ENCODE data around the gene C14orf119. TPM values are rescaled to one million over a fixed set of nuclear protein-coding genes. Genes with fewer than 3 reads are reported as not detected.

Gene C14orf119
- total RNA-seq, 1 experiment from 2014 or later: 54.5 TPM

DNA sequence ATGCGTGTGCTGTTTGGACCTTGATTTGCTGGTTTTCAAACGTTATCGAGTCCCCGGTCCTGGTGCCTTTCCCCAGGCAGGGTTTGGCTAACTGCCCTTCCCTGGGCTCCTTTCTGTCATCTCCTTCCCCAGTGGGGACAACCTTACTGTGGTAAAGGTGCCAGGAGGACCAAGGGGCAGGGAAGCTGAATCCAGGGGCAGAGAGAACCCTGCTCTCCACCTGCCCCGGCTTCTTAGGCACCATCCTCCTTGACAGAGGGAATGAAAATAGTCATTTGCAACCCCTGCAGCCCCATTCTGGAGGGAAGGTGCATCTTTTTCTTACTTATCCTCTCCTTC is 18.8 kb downstream of the C14orf119 start:
- TF ChIP-seq, protein P1, sequence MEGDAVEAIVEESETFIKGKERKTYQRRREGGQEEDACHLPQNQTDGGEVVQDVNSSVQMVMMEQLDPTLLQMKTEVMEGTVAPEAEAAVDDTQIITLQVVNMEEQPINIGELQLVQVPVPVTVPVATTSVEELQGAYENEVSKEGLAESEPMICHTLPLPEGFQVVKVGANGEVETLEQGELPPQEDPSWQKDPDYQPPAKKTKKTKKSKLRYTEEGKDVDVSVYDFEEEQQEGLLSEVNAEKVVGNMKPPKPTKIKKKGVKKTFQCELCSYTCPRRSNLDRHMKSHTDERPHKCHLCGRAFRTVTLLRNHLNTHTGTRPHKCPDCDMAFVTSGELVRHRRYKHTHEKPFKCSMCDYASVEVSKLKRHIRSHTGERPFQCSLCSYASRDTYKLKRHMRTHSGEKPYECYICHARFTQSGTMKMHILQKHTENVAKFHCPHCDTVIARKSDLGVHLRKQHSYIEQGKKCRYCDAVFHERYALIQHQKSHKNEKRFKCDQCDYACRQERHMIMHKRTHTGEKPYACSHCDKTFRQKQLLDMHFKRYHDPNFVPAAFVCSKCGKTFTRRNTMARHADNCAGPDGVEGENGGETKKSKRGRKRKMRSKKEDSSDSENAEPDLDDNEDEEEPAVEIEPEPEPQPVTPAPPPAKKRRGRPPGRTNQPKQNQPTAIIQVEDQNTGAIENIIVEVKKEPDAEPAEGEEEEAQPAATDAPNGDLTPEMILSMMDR (conservative IDR thresholded peaks at IDR 0.05; ENCODE audit: low read depth, low read length): no peak
- no peak for TF ChIP-seq EZH2 (IDR thresholded peaks at IDR 0.05; ENCODE audit: borderline replicate concordance, low read depth, low read length, poor library complexity, severe bottlenecking)
- H3K9me3 ChIP-seq (ENCODE audit: low read depth, low read length, poor library complexity, severe bottlenecking): no peaks in the 10 kb centered on the region
- no peak for DNase-seq (ENCODE audit: low spot score)
- H3K27ac ChIP-seq (ENCODE audit: low read depth, low read length, poor library complexity, severe bottlenecking): no peak overlapping the region
- H3K4me1 ChIP-seq (ENCODE audit: insufficient read depth, low read length, poor library complexity, severe bottlenecking): no peaks in the 10 kb centered on the region
- H3K36me3 ChIP-seq (ENCODE audit: insufficient read depth, low read length, poor library complexity, severe bottlenecking): no peaks in the 10 kb centered on the region
- ChIA-PET CTCF (no interaction called here), POLR2A (ENCODE audit: low non-redundant PET) (no interaction called here)
- intact Hi-C loops (cut with micrococcal nuclease; ENCODE audit: unreplicated experiment): no loop called here
- BruUV-seq (replicated peaks): no TSS peak
- peaks cover 13% of the 10 kb centered on the region for H3K27me3 ChIP-seq (replicated peaks; ENCODE audit: insufficient read depth, low read depth, low read length, poor library complexity)
- no peak overlapping the region for H3K4me3 ChIP-seq (ENCODE audit: low read depth, low read length, poor library complexity, severe bottlenecking)

DNA sequence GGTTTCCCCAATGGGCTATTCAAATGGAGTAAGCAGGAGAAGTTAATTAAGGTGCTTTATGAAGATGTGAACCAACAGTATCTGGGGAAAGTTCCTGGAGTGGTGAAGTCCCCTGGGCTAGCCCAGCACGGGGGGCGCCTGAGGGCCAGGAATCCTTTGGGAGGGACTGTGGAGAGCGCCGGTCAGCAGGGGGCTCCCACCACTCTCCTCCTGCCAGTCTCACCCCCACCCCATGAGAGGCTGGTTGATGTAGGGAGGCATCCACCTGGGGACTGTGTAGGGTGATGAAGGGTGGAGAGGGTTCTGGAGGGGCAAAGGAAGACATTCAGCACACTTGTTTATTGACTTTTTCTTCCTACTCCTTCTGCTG is 19.3 kb downstream of the C14orf119 start:
- POLR2A ChIA-PET (ENCODE audit: low non-redundant PET): no interaction called here
- H3K9me3 ChIP-seq (ENCODE audit: low read depth, low read length, poor library complexity, severe bottlenecking): no peaks in the 10 kb centered on the region
- DNase-seq (ENCODE audit: low spot score): no peak
- no TSS peak for BruUV-seq (replicated peaks)
- TF ChIP-seq, protein P1 (conservative IDR thresholded peaks at IDR 0.05; ENCODE audit: low read depth, low read length): no peak
- no peak for TF ChIP-seq EZH2 (IDR thresholded peaks at IDR 0.05; ENCODE audit: borderline replicate concordance, low read depth, low read length, poor library complexity, severe bottlenecking)
- H3K4me1 ChIP-seq (ENCODE audit: insufficient read depth, low read length, poor library complexity, severe bottlenecking): no peaks in the 10 kb centered on the region
- CTCF ChIA-PET: no interaction called here
- H3K27ac ChIP-seq (ENCODE audit: low read depth, low read length, poor library complexity, severe bottlenecking): no peak overlapping the region
- no peak overlapping the region for H3K4me3 ChIP-seq (ENCODE audit: low read depth, low read length, poor library complexity, severe bottlenecking)
- intact Hi-C loops (cut with micrococcal nuclease; ENCODE audit: unreplicated experiment): no loop called here
- no peaks in the 10 kb centered on the region for H3K36me3 ChIP-seq (ENCODE audit: insufficient read depth, low read length, poor library complexity, severe bottlenecking)
- H3K27me3 ChIP-seq (replicated peaks; ENCODE audit: insufficient read depth, low read depth, low read length, poor library complexity): peaks cover 13% of the 10 kb centered on the region

DNA sequence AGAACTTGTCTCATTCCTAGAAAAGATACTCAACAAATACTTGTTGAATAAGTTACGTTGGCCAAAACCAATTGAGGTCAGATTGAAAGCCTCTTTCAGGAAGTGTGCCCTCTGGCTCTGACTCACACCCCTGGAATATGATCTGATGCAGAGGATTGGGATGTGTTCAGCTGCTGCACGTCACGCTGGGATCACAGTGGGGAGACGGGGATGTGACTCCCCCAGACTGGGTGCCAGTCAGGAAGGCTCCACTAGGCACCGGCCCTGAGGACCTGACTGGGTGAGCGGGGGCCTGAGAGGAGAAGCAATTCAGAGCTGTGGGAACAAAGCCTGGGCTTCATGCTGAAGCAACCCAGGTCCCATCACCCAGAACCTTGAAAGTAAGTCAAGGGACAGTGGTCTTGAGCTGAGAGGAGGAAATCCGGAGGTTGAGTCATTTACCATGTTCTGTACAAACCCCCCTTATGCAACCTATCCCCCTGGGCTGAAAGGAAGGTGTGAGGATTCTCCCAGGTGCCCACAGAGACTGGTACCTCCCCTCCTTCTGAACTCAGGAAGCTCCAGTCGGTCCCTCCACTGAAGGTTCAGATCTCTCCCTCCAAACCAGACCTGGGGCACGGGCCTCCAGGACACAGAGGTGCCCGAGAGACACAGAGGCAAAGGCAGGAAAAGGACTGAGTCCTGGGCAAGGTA is 19.9 kb downstream of the C14orf119 start:
- Histone ChIP-seq H3K4me3 (ENCODE audit: low read depth, low read length, poor library complexity, severe bottlenecking) (no peak overlapping the region), H3K27me3 (replicated peaks; ENCODE audit: insufficient read depth, low read depth, low read length, poor library complexity) (peaks cover 13% of the 10 kb centered on the region), H3K4me1 (ENCODE audit: insufficient read depth, low read length, poor library complexity, severe bottlenecking) (no peaks in the 10 kb centered on the region), H3K27ac (ENCODE audit: low read depth, low read length, poor library complexity, severe bottlenecking) (no peak overlapping the region), H3K36me3 (ENCODE audit: insufficient read depth, low read length, poor library complexity, severe bottlenecking) (no peaks in the 10 kb centered on the region), H3K9me3 (ENCODE audit: low read depth, low read length, poor library complexity, severe bottlenecking) (no peaks in the 10 kb centered on the region)
- intact Hi-C loops (cut with micrococcal nuclease; ENCODE audit: unreplicated experiment): no loop called here
- POLR2A ChIA-PET (ENCODE audit: low non-redundant PET): no interaction called here
- DNase-seq (ENCODE audit: low spot score): peak; percentile 32
- BruUV-seq (replicated peaks): no TSS peak
- CTCF ChIA-PET: no interaction called here
- TF ChIP-seq, protein P1 (conservative IDR thresholded peaks at IDR 0.05; ENCODE audit: low read depth, low read length): no peak
- no peak for TF ChIP-seq EZH2 (IDR thresholded peaks at IDR 0.05; ENCODE audit: borderline replicate concordance, low read depth, low read length, poor library complexity, severe bottlenecking)

Data from A673 (cell line).